GM21723 (cell line): Measurements from ENCODE around the gene AP2S1.
"Not testable (repeated sequence)": the region's sequence is repeated elsewhere in the genome, so short reads cannot be mapped to it uniquely, and the experiment has no call there.

ENCODE experiments used
- ATAC-seq: cut with Tn5 transposase; IDR thresholded peaks from one replicate; pipeline ENCODE4 v1.9.1; 2021; ENCODE audit warnings: mild to moderate bottlenecking, moderate library complexity; ENCODE audit not compliant: unreplicated experiment

Gene AP2S1

GRCh38 chr19:46868025-46868802, 17.6 kb upstream of the AP2S1 start:
- ATAC-seq, result no peak

GRCh38 chr19:46867170-46867569, 16.5 kb upstream of the AP2S1 start:
- no peak for ATAC-seq

GRCh38 chr19:46866407-46867136, 15.9 kb upstream of the AP2S1 start:
- ATAC-seq, result no peak

GRCh38 chr19:46863818-46864629, 13.4 kb upstream of the AP2S1 start:
- ATAC-seq, result no peak

GRCh38 chr19:46862974-46863632, 12.5 kb upstream of the AP2S1 start:
- ATAC-seq, result no peak

GRCh38 chr19:46862503-46862834, 11.8 kb upstream of the AP2S1 start:
- no peak for ATAC-seq

- no peak for ATAC-seq
Observed at GRCh38 chr19:46861691-46862502, 11.3 kb upstream of the AP2S1 start.

GRCh38 chr19:46860846-46861690, 10.4 kb upstream of the AP2S1 start, which contains the start of gene ARHGAP35:
ARHGAP35 (plus strand) TSS chr19:46860997; CDS start chr19:46918676, 57,679 bp downstream.
- ATAC-seq, result peak; percentile 14

GRCh38 chr19:46860125-46860845, 9.6 kb upstream of the AP2S1 start:
- ATAC-seq, result peak; percentile 56

- ATAC-seq, result no peak
Observed at GRCh38 chr19:46859637-46860124, 9.0 kb upstream of the AP2S1 start.

GRCh38 chr19:46856062-46857022, 5.7 kb upstream of the AP2S1 start:
- ATAC-seq, result peak; percentile 50

GRCh38 chr19:46854698-46855097, 4.1 kb upstream of the AP2S1 start:
- not testable (repeated sequence) for ATAC-seq

GRCh38 chr19:46852830-46853229, 2.2 kb upstream of the AP2S1 start:
- no peak for ATAC-seq

GRCh38 chr19:46849610-46850009, 1.0 kb downstream of the AP2S1 start:
- no peak for ATAC-seq

- ATAC-seq, result no peak
Observed at GRCh38 chr19:46848389-46848788, 2.3 kb downstream of the AP2S1 start.

GRCh38 chr19:46847528-46847927, 3.1 kb downstream of the AP2S1 start:
- ATAC-seq, result no peak

GRCh38 chr19:46845959-46846459, 4.6 kb downstream of the AP2S1 start:
- ATAC-seq, result no peak
